Measurements from ENCODE around the gene COL28A1. TPM values are rescaled to one million over a fixed set of nuclear protein-coding genes. Genes with fewer than 3 reads are reported as not detected.

The COL28A1 gene
- total and polyA plus RNA-seq, 2 experiments from 2014 or later = 0.31 to 0.70 TPM

GRCh38 chr7:7550663-7551062 lies 15.0 kb upstream of the COL28A1 start:
- Mint-ChIP-seq H3K36me3 (ENCODE audit: low read depth) (no peaks in the 10 kb centered on the region; the same call in 2 of the 3 replicates), H3K27ac (no peak overlapping the region), H3K4me1 (peaks cover 2% of the 10 kb centered on the region; the same call in 1 of the 3 replicates), H3K4me3 (no peak overlapping the region), H3K27me3 (ENCODE audit: insufficient read depth, low read depth, poor library complexity) (peaks cover 3% of the 10 kb centered on the region), H3K9me3 (no peaks in the 10 kb centered on the region)
- H4K20me1 ChIP-seq (replicated peaks; ENCODE audit: insufficient read depth) = no peaks in the 10 kb centered on the region
- no peak overlapping the region for H2AFZ ChIP-seq
- H3K9me2 ChIP-seq (ENCODE audit: insufficient read depth) = no peaks in the 10 kb centered on the region
- DNase-seq (ENCODE audit: low spot score) (no peak), ATAC-seq (no peak)
- H3K36me3 ChIP-seq (ENCODE audit: insufficient read depth) = no peaks in the 10 kb centered on the region
- H3K27ac ChIP-seq (ENCODE audit: low read depth) = no peak overlapping the region
- H3K4me3 ChIP-seq = no peak overlapping the region
- H3K79me2 ChIP-seq (replicated peaks; ENCODE audit: insufficient read depth) = no peaks in the 10 kb centered on the region
- H3F3A ChIP-seq (replicated peaks; ENCODE audit: low read depth) = no peaks in the 10 kb centered on the region
- no peaks in the 10 kb centered on the region for H3K4me1 ChIP-seq (ENCODE audit: insufficient read depth)
- H3K27me3 ChIP-seq (ENCODE audit: insufficient read depth) = no peaks in the 10 kb centered on the region
- TF ChIP-seq JUNB (IDR thresholded peaks at IDR 0.05; ENCODE audit: unreplicated experiment) (no peak), EZH2 (IDR thresholded peaks at IDR 0.05; ENCODE audit: low read depth, unreplicated experiment) (no peak), STAT1 (IDR thresholded peaks at IDR 0.05; ENCODE audit: unreplicated experiment) (no peak), CREB1 (CRISPR knock-in tag; IDR thresholded peaks at IDR 0.05; ENCODE audit: low read depth) (no peak), ZNF114 (CRISPR knock-in tag; IDR thresholded peaks at IDR 0.05) (no peak), POLR2AphosphoS5 (IDR thresholded peaks at IDR 0.05; ENCODE audit: low read depth) (no peak), ZNF331 (CRISPR knock-in tag; IDR thresholded peaks at IDR 0.05; ENCODE audit: low read depth) (no peak), ETS1 (IDR thresholded peaks at IDR 0.05) (no peak), EZH2phosphoT487 (IDR thresholded peaks at IDR 0.05; ENCODE audit: unreplicated experiment) (no peak), NANOG (IDR thresholded peaks at IDR 0.05; ENCODE audit: borderline replicate concordance) (no peak)
- TF ChIP-seq, protein P1, sequence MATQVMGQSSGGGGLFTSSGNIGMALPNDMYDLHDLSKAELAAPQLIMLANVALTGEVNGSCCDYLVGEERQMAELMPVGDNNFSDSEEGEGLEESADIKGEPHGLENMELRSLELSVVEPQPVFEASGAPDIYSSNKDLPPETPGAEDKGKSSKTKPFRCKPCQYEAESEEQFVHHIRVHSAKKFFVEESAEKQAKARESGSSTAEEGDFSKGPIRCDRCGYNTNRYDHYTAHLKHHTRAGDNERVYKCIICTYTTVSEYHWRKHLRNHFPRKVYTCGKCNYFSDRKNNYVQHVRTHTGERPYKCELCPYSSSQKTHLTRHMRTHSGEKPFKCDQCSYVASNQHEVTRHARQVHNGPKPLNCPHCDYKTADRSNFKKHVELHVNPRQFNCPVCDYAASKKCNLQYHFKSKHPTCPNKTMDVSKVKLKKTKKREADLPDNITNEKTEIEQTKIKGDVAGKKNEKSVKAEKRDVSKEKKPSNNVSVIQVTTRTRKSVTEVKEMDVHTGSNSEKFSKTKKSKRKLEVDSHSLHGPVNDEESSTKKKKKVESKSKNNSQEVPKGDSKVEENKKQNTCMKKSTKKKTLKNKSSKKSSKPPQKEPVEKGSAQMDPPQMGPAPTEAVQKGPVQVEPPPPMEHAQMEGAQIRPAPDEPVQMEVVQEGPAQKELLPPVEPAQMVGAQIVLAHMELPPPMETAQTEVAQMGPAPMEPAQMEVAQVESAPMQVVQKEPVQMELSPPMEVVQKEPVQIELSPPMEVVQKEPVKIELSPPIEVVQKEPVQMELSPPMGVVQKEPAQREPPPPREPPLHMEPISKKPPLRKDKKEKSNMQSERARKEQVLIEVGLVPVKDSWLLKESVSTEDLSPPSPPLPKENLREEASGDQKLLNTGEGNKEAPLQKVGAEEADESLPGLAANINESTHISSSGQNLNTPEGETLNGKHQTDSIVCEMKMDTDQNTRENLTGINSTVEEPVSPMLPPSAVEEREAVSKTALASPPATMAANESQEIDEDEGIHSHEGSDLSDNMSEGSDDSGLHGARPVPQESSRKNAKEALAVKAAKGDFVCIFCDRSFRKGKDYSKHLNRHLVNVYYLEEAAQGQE (IDR thresholded peaks at IDR 0.05; ENCODE audit: unreplicated experiment) = no peak
- TF ChIP-seq, protein P2, sequence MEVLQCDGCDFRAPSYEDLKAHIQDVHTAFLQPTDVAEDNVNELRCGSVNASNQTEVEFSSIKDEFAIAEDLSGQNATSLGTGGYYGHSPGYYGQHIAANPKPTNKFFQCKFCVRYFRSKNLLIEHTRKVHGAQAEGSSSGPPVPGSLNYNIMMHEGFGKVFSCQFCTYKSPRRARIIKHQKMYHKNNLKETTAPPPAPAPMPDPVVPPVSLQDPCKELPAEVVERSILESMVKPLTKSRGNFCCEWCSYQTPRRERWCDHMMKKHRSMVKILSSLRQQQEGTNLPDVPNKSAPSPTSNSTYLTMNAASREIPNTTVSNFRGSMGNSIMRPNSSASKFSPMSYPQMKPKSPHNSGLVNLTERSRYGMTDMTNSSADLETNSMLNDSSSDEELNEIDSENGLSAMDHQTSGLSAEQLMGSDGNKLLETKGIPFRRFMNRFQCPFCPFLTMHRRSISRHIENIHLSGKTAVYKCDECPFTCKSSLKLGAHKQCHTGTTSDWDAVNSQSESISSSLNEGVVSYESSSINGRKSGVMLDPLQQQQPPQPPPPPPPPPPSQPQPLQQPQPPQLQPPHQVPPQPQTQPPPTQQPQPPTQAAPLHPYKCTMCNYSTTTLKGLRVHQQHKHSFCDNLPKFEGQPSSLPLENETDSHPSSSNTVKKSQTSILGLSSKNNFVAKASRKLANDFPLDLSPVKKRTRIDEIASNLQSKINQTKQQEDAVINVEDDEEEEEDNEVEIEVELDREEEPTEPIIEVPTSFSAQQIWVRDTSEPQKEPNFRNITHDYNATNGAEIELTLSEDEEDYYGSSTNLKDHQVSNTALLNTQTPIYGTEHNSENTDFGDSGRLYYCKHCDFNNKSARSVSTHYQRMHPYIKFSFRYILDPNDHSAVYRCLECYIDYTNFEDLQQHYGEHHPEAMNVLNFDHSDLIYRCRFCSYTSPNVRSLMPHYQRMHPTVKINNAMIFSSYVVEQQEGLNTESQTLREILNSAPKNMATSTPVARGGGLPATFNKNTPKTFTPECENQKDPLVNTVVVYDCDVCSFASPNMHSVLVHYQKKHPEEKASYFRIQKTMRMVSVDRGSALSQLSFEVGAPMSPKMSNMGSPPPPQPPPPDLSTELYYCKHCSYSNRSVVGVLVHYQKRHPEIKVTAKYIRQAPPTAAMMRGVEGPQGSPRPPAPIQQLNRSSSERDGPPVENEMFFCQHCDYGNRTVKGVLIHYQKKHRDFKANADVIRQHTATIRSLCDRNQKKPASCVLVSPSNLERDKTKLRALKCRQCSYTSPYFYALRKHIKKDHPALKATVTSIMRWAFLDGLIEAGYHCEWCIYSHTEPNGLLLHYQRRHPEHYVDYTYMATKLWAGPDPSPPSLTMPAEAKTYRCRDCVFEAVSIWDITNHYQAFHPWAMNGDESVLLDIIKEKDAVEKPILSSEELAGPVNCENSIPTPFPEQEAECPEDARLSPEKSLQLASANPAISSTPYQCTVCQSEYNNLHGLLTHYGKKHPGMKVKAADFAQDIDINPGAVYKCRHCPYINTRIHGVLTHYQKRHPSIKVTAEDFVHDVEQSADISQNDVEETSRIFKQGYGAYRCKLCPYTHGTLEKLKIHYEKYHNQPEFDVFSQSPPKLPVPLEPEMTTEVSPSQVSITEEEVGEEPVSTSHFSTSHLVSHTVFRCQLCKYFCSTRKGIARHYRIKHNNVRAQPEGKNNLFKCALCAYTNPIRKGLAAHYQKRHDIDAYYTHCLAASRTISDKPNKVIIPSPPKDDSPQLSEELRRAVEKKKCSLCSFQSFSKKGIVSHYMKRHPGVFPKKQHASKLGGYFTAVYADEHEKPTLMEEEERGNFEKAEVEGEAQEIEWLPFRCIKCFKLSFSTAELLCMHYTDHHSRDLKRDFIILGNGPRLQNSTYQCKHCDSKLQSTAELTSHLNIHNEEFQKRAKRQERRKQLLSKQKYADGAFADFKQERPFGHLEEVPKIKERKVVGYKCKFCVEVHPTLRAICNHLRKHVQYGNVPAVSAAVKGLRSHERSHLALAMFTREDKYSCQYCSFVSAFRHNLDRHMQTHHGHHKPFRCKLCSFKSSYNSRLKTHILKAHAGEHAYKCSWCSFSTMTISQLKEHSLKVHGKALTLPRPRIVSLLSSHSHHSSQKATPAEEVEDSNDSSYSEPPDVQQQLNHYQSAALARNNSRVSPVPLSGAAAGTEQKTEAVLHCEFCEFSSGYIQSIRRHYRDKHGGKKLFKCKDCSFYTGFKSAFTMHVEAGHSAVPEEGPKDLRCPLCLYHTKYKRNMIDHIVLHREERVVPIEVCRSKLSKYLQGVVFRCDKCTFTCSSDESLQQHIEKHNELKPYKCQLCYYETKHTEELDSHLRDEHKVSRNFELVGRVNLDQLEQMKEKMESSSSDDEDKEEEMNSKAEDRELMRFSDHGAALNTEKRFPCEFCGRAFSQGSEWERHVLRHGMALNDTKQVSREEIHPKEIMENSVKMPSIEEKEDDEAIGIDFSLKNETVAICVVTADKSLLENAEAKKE (CRISPR knock-in tag; IDR thresholded peaks at IDR 0.05) = no peak
- TF ChIP-seq, protein P3, sequence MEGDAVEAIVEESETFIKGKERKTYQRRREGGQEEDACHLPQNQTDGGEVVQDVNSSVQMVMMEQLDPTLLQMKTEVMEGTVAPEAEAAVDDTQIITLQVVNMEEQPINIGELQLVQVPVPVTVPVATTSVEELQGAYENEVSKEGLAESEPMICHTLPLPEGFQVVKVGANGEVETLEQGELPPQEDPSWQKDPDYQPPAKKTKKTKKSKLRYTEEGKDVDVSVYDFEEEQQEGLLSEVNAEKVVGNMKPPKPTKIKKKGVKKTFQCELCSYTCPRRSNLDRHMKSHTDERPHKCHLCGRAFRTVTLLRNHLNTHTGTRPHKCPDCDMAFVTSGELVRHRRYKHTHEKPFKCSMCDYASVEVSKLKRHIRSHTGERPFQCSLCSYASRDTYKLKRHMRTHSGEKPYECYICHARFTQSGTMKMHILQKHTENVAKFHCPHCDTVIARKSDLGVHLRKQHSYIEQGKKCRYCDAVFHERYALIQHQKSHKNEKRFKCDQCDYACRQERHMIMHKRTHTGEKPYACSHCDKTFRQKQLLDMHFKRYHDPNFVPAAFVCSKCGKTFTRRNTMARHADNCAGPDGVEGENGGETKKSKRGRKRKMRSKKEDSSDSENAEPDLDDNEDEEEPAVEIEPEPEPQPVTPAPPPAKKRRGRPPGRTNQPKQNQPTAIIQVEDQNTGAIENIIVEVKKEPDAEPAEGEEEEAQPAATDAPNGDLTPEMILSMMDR (conservative IDR thresholded peaks at IDR 0.05; ENCODE audit: low read depth in 2 of 2) = no peak
- no peak overlapping the region for H3K4me2 ChIP-seq
